ENCODE data around the gene TSHB.

Gene TSHB

DNA sequence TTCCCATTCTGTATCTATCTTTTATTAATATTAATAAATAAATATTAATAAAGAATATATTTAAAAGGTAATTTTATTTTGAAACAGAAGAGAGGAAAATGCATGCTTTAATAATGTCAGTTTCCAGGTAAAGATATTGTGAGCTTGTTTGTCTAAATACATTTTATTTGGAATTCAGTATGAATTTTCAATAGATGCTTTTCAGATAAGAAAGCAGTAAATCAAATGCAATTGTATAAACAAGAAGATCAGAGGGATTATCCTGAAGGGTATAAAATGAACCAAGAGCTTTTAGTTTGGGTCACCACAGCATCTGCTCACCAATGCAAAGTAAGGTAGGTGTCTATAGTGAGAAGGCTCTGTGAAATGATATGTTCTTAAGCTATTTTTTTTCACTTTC lies at the start of gene TSHB:
Gene TSHB, plus strand, starts transcription at position 301 of the 400 bp plus-strand sequence. CDS start 3,537 bp downstream, outside the sequence.
- no peak within 1 kb of the TSS for H3K4me3 Mint-ChIP-seq
- no peak within 1 kb of the TSS for H3K27ac Mint-ChIP-seq

DNA sequence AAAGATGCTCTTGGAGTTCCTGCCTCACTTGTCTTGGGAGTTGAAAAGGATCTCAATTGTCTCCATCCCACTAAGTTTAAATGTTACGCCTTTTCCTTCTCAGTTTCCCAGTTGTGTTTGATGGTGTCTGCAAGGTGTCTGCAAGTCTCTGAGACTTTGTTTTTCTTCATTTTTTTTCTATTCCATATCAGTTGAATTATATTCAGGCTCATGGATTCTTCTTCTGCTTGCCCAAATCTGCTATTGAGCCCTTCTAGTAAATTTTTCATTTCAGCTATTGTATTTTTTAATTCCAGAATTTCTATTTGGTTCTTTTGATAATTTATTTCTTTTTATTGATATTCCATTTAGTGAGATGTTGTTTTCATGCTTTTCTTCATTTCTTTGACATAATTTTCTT lies 47.4 kb upstream of the TSHB start:
- H3K27me3 Mint-ChIP-seq (ENCODE audit: low read depth): no peaks in the 10 kb centered on the region
- no peaks in the 10 kb centered on the region for H3K4me1 Mint-ChIP-seq
- no peak overlapping the region for H3K4me3 Mint-ChIP-seq
- no peaks in the 10 kb centered on the region for H3K36me3 Mint-ChIP-seq (ENCODE audit: low read depth)
- peaks cover 16% of the 10 kb centered on the region for H3K9me3 Mint-ChIP-seq
- TF ChIP-seq, protein P1, sequence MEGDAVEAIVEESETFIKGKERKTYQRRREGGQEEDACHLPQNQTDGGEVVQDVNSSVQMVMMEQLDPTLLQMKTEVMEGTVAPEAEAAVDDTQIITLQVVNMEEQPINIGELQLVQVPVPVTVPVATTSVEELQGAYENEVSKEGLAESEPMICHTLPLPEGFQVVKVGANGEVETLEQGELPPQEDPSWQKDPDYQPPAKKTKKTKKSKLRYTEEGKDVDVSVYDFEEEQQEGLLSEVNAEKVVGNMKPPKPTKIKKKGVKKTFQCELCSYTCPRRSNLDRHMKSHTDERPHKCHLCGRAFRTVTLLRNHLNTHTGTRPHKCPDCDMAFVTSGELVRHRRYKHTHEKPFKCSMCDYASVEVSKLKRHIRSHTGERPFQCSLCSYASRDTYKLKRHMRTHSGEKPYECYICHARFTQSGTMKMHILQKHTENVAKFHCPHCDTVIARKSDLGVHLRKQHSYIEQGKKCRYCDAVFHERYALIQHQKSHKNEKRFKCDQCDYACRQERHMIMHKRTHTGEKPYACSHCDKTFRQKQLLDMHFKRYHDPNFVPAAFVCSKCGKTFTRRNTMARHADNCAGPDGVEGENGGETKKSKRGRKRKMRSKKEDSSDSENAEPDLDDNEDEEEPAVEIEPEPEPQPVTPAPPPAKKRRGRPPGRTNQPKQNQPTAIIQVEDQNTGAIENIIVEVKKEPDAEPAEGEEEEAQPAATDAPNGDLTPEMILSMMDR (IDR thresholded peaks at IDR 0.05; ENCODE audit: unreplicated experiment in 3 of 3): no peak
- H3K27ac Mint-ChIP-seq: no peak overlapping the region

More for the DNA sequence above, at the start of gene TSHB:
- no peaks in the 10 kb centered on the region for H3K36me3 Mint-ChIP-seq (ENCODE audit: low read depth)
- no peaks in the 10 kb centered on the region for H3K9me3 Mint-ChIP-seq
- TF ChIP-seq, protein P1 (IDR thresholded peaks at IDR 0.05; ENCODE audit: unreplicated experiment in 3 of 3): no peak
- H3K4me1 Mint-ChIP-seq: no peaks in the 10 kb centered on the region
- H3K27me3 Mint-ChIP-seq (ENCODE audit: low read depth): no peaks in the 10 kb centered on the region

DNA sequence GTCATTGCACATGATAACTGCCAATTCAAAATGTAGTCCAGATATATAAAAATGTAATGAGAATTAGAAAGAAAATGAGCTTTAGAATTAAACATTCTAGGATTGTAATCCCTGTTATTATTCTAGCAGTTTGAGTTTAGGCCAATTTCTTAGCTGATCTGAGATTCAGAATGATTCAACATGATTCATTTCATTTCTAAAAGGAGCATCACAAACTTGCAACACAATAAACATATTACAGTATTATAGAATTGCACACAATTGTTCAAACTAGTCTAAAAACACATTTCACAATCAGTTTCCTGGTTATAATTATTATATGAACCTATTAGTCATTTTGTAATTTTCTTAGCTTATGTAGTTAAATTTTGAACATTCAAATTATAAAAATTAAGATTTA lies 43.3 kb upstream of the TSHB start:
- Mint-ChIP-seq H3K27me3 (ENCODE audit: low read depth) (no peaks in the 10 kb centered on the region), H3K36me3 (ENCODE audit: low read depth) (no peaks in the 10 kb centered on the region), H3K9me3 (peaks cover 34% of the 10 kb centered on the region), H3K4me1 (no peaks in the 10 kb centered on the region), H3K4me3 (no peak overlapping the region), H3K27ac (no peak overlapping the region)
- TF ChIP-seq, protein P1 (IDR thresholded peaks at IDR 0.05; ENCODE audit: unreplicated experiment in 3 of 3): no peak

DNA sequence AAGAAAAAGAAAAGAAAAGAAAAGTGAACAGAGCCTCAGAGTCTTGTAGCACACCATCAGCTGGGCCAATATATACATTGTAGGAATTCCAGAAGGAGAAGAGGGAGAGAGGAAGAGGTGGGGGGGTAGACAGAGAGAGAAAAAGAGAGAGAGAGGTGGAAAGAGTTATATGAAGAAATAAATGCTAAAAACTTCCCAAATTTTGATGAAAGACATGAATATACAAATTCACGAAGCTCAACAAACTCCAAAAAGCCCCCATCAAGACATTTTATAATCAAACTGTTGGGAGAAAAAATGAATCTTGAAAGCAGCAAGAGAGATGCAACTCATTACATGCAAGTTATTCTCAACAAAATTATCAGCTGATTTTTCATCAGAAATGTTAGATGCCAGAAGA lies 41.5 kb upstream of the TSHB start:
- Mint-ChIP-seq H3K36me3 (ENCODE audit: low read depth) (no peaks in the 10 kb centered on the region), H3K4me3 (no peak overlapping the region), H3K4me1 (no peaks in the 10 kb centered on the region), H3K9me3 (peaks cover 22% of the 10 kb centered on the region), H3K27ac (no peak overlapping the region), H3K27me3 (ENCODE audit: low read depth) (no peaks in the 10 kb centered on the region)
- TF ChIP-seq, protein P1 (IDR thresholded peaks at IDR 0.05; ENCODE audit: unreplicated experiment in 3 of 3): no peak

DNA sequence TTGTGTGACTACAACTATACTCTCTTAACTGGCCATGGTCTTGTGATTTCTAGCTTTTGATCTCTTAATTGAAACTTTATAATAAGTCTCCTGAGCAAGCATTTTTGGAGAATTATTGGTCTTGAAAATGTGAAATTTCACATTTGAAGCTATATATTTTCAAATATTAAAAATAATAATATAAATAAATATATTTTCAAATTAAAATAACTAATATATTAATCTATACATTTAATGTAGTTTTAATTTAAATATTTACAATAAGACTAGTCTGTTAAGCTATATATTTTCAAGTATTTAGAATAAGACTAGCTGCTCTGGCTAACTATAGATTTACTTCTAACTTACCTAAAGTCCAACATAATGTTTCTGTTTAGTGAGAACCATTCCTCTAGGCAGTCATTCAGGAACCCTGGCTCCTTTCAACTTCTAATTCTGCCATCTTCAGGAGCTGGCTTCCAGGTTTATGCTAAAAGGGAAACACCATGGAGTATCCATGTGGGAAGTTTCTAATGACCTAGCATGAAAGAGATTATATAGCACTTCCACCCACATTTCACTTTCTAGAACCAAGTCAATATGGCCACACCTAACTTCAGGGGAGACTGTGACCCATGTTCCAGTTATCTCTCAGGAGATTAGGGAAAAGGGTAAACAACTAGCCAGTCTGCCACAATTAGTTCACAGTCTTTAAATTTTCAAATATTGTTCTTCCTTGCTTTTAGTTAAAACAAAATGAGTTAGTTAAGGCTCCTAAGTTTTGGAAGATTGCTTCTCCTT lies 31.9 kb upstream of the TSHB start:
- Mint-ChIP-seq H3K27ac (no peak overlapping the region), H3K4me3 (no peak overlapping the region), H3K9me3 (no peaks in the 10 kb centered on the region), H3K27me3 (ENCODE audit: low read depth) (no peaks in the 10 kb centered on the region), H3K4me1 (no peaks in the 10 kb centered on the region), H3K36me3 (ENCODE audit: low read depth) (no peaks in the 10 kb centered on the region)
- TF ChIP-seq, protein P1 (IDR thresholded peaks at IDR 0.05; ENCODE audit: unreplicated experiment in 3 of 3): no peak

DNA sequence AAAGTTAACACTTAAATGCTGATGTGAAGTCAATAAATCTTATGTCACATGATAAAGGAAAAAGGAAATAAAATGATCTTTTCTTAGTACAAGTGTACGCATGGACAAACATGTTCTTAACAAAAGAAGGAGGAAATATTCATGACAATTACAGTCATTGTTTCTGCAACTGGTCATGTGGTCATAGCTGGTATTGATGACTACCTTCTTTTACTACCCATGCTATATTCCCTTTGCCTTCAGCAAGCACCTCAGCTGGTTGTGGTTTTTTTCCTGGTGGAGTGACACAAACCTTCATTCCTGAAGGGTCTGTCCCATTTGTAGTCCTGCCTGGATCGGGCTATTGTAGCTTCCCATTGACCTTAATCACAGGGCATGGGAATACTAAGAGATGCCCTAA lies 23.4 kb upstream of the TSHB start:
- H3K27me3 Mint-ChIP-seq (ENCODE audit: low read depth): no peaks in the 10 kb centered on the region
- no peaks in the 10 kb centered on the region for H3K9me3 Mint-ChIP-seq
- H3K4me3 Mint-ChIP-seq: no peak overlapping the region
- H3K27ac Mint-ChIP-seq: no peak overlapping the region
- no peaks in the 10 kb centered on the region for H3K4me1 Mint-ChIP-seq
- TF ChIP-seq, protein P1 (IDR thresholded peaks at IDR 0.05; ENCODE audit: unreplicated experiment in 3 of 3): no peak
- no peaks in the 10 kb centered on the region for H3K36me3 Mint-ChIP-seq (ENCODE audit: low read depth)
